Left ventricle myocardium inferior (tissue), 1 donor: Measurements from ENCODE around the gene P3H3. TPM values are rescaled to one million over a fixed set of nuclear protein-coding genes. Genes with fewer than 3 reads are reported as not detected.
A peak's percentile ranks its signal among the peaks of the same experiment; 100 is the strongest.

Experiments
- DNase-seq: peaks from one replicate; pipeline ENCODE4 v3.0.0-alpha.2; 2020
- H3K27ac ChIP-seq: fragments of 200-600 bp; replicated peaks from 2 replicates; pipeline ENCODE4 v1.8.0; 2021
- H3K27me3 ChIP-seq: fragments of 200-600 bp; 2 replicates; pipeline ENCODE4 v1.8.0; 2021; ENCODE audit warnings: low read depth
- H3K36me3 ChIP-seq: fragments of 200-600 bp; 2 replicates; pipeline ENCODE4 v1.8.0; 2021
- H3K4me1 ChIP-seq: fragments of 200-600 bp; 2 replicates; pipeline ENCODE4 v1.8.0; 2021
- H3K4me3 ChIP-seq: fragments of 200-600 bp; 2 replicates; pipeline ENCODE4 v1.8.0; 2021; ENCODE audit warnings: mild to moderate bottlenecking, moderate library complexity
- H3K9me3 ChIP-seq: fragments of 200-600 bp; replicated peaks from 2 replicates; pipeline ENCODE4 v1.8.0; 2021
- CTCF ChIP-seq: fragments of 200-600 bp; IDR thresholded peaks from 2 replicates; pipeline ENCODE4 v1.8.0; 2021; ENCODE audit warnings: antibody characterized with exemption, mild to moderate bottlenecking, borderline replicate concordance
- intact Hi-C: fragments of 100-400 bp; cut with micrococcal nuclease; formaldehyde crosslinking; loops from one replicate; pipeline ENCODE4 v1.11.0; 2022
- total RNA-seq: library from RNA; stranded (reverse); fragmentation: NEBNext Ultra II Directional; extraction: Animal tissue kit (Norgen Biotek cat#: 25700); gene quantifications from one replicate; pipeline ENCODE4 v1.2.1, GENCODE V29; 2021
- donor health status: DM: no; HTN: yes; CAD: no; lungs with severe emphysema.

The P3H3 gene
- total RNA-seq, 1 donor from 2014 or later = 17.5 TPM

GRCh38 chr12:6821591-6822425 is 6.4 kb upstream of the P3H3 start, which contains the start of gene GPR162:
Gene GPR162 (plus strand): TSS chr12:6821821. CDS start chr12:6823899, 2,078 bp downstream.
- no peak for TF ChIP-seq CTCF
- Histone ChIP-seq H3K36me3 (no peaks in the 10 kb centered on the region), H3K4me3 (peak within 1 kb of the TSS; percentile 67), H3K27ac (peak within 1 kb of the TSS; percentile 66), H3K4me1 (peaks cover 29% of the 10 kb centered on the region), H3K27me3 (peaks cover 24% of the 10 kb centered on the region), H3K9me3 (no peaks in the 10 kb centered on the region)
- peak; percentile 72 for DNase-seq
- intact Hi-C loops = no loop called here

GRCh38 chr12:6822426-6823135 is 5.6 kb upstream of the P3H3 start:
- no peak for DNase-seq
- H3K4me3 ChIP-seq = peak overlapping the region; percentile 67
- intact Hi-C loops = no loop called here
- no peaks in the 10 kb centered on the region for H3K9me3 ChIP-seq
- peaks cover 24% of the 10 kb centered on the region for H3K27me3 ChIP-seq
- no peak for TF ChIP-seq CTCF
- no peak overlapping the region for H3K27ac ChIP-seq
- H3K36me3 ChIP-seq = no peaks in the 10 kb centered on the region
- peaks cover 36% of the 10 kb centered on the region for H3K4me1 ChIP-seq

- H3K36me3 ChIP-seq = no peaks in the 10 kb centered on the region
- H3K4me3 ChIP-seq = no peak overlapping the region
- peaks cover 43% of the 10 kb centered on the region for H3K4me1 ChIP-seq
- TF ChIP-seq CTCF = no peak
- peaks cover 24% of the 10 kb centered on the region for H3K27me3 ChIP-seq
- H3K27ac ChIP-seq = no peak overlapping the region
- no peaks in the 10 kb centered on the region for H3K9me3 ChIP-seq
- no peak for DNase-seq
- intact Hi-C loops = no loop called here
These were observed 4.8 kb upstream of the P3H3 start for GRCh38 chr12:6823182-6824084.

- Histone ChIP-seq H3K27me3 (peaks cover 29% of the 10 kb centered on the region), H3K9me3 (no peaks in the 10 kb centered on the region), H3K27ac (no peak overlapping the region), H3K4me1 (peaks cover 51% of the 10 kb centered on the region), H3K4me3 (no peak overlapping the region), H3K36me3 (no peaks in the 10 kb centered on the region)
- no peak for DNase-seq
- intact Hi-C loops = no loop called here
- no peak for TF ChIP-seq CTCF
These were observed 4.0 kb upstream of the P3H3 start for GRCh38 chr12:6824085-6824775.

- H3K36me3 ChIP-seq = no peaks in the 10 kb centered on the region
- H3K4me1 ChIP-seq = peaks cover 58% of the 10 kb centered on the region
- TF ChIP-seq CTCF = no peak
- intact Hi-C loops = loop anchor here (5.0 kb wide), 1 partner anchor 78 kb away; no protein-coding TSS in a partner anchor
- H3K27me3 ChIP-seq = peaks cover 27% of the 10 kb centered on the region
- no peaks in the 10 kb centered on the region for H3K9me3 ChIP-seq
- peak overlapping the region; percentile 26 for H3K4me3 ChIP-seq
- DNase-seq = no peak
- H3K27ac ChIP-seq = no peak overlapping the region
These were observed 3.3 kb upstream of the P3H3 start for GRCh38 chr12:6824901-6825381.
